HEK293 (cell line): ENCODE results near the gene LBHD2.

Source experiments
- CTCF ChIA-PET: fragments of 350-600 bp; formaldehyde crosslinking; extraction: SDS; loops from one replicate; lab custom pipeline; 2021; ENCODE audit warnings: antibody characterized with exemption; lab: Yijun Ruan, JAX
- POLR2A ChIA-PET: fragments of 300-600 bp; formaldehyde crosslinking; extraction: SDS; loops from one replicate; lab custom pipeline; 2020; ENCODE audit warnings: antibody characterized with exemption, inconsistent platforms; lab: Yijun Ruan, JAX
- H3K27ac ChIP-seq: fragments of 200-500 bp; sonication (Bioruptor generic); 2 replicates; pipeline ENCODE4 v1.5.1; 2014; ENCODE audit warnings: low read depth, low read length, control low read depth, inconsistent platforms; ENCODE audit errors: extremely low read depth
- H3K36me3 ChIP-seq, 2 experiments: fragments of 200-500 bp in 1 of 2; sonication (Bioruptor generic) in 1 of 2; 1 replicate in 1 of 2; 2 replicates in 1 of 2; pipeline ENCODE4 v1.5.1; 2014 to 2017; ENCODE audit warnings: inconsistent platforms in 2 of 2, low read length in 2 of 2; ENCODE audit not compliant: control insufficient read depth in 2 of 2, insufficient read depth in 1 of 2
- H3K4me1 ChIP-seq: fragments of 200-500 bp; sonication (Bioruptor generic); 2 replicates; pipeline ENCODE4 v1.5.1; 2014; ENCODE audit warnings: mild to moderate bottlenecking, low read length, inconsistent platforms; ENCODE audit not compliant: control insufficient read depth, insufficient read depth
- H3K4me3 ChIP-seq: 2 replicates; pipeline ENCODE4 v1.5.1; 2011; ENCODE audit warnings: low read depth, mild to moderate bottlenecking, control low read depth, low read length, moderate library complexity
- H3K9me3 ChIP-seq: fragments of 200-500 bp; sonication (Bioruptor generic); 2 replicates; pipeline ENCODE4 v1.5.1; 2014; ENCODE audit warnings: low read depth, low read length, inconsistent platforms; ENCODE audit not compliant: control insufficient read depth, insufficient read depth
- BCL6B ChIP-seq: fragments of 450-650 bp; formaldehyde crosslinking; IDR thresholded peaks from 2 replicates; pipeline ENCODE4 v1.5.1; 2017; ENCODE audit warnings: missing biosample characterization, missing genetic modification characterization
- GLIS1 ChIP-seq: fragments of 450-650 bp; formaldehyde crosslinking; IDR thresholded peaks from 2 replicates; pipeline ENCODE4 v1.5.1; 2016; ENCODE audit warnings: missing biosample characterization, missing genetic modification characterization
- GLIS2 ChIP-seq: fragments of 450-650 bp; formaldehyde crosslinking; IDR thresholded peaks from 2 replicates; pipeline ENCODE4 v1.5.1; 2016; ENCODE audit warnings: missing biosample characterization, missing genetic modification characterization
- SCRT1 ChIP-seq: fragments of 450-650 bp; formaldehyde crosslinking; IDR thresholded peaks from 2 replicates; pipeline ENCODE4 v1.5.1; 2016; ENCODE audit warnings: missing biosample characterization, missing genetic modification characterization, borderline replicate concordance
- WT1 ChIP-seq: fragments of 450-650 bp; formaldehyde crosslinking; IDR thresholded peaks from 2 replicates; pipeline ENCODE4 v1.5.1; 2016; ENCODE audit warnings: missing biosample characterization, missing genetic modification characterization
- YY1 ChIP-seq: fragments of 450-650 bp; formaldehyde crosslinking; IDR thresholded peaks from 2 replicates; pipeline ENCODE4 v1.5.1; 2018; ENCODE audit warnings: missing biosample characterization, missing genetic modification characterization
- ZBTB44 ChIP-seq: fragments of 450-650 bp; IDR thresholded peaks from 2 replicates; pipeline ENCODE4 v1.5.1; 2018; ENCODE audit warnings: missing biosample characterization, mild to moderate bottlenecking, missing genetic modification characterization
- ZFP37 ChIP-seq: fragments of 450-650 bp; formaldehyde crosslinking; IDR thresholded peaks from 2 replicates; pipeline ENCODE4 v1.5.1; 2016; ENCODE audit warnings: missing biosample characterization, missing genetic modification characterization
- ZNF112 ChIP-seq: fragments of 450-650 bp; formaldehyde crosslinking; IDR thresholded peaks from 2 replicates; pipeline ENCODE4 v1.5.0; 2017; ENCODE audit warnings: missing biosample characterization, missing genetic modification characterization
- ZNF140 ChIP-seq: fragments of 450-650 bp; formaldehyde crosslinking; IDR thresholded peaks from 2 replicates; pipeline ENCODE4 v1.5.1; 2016; ENCODE audit warnings: missing biosample characterization, missing genetic modification characterization
- ZNF146 ChIP-seq: fragments of 450-650 bp; formaldehyde crosslinking; IDR thresholded peaks from 2 replicates; pipeline ENCODE4 v1.5.1; 2016; ENCODE audit warnings: missing biosample characterization, missing genetic modification characterization
- ZNF175 ChIP-seq: fragments of 450-650 bp; formaldehyde crosslinking; IDR thresholded peaks from 2 replicates; pipeline ENCODE4 v1.5.1; 2016; ENCODE audit warnings: missing biosample characterization, missing genetic modification characterization
- ZNF302 ChIP-seq: fragments of 450-650 bp; formaldehyde crosslinking; IDR thresholded peaks from 2 replicates; pipeline ENCODE4 v1.5.1; 2016; ENCODE audit warnings: missing biosample characterization, missing genetic modification characterization, low read depth
- ZNF324 ChIP-seq: fragments of 450-650 bp; formaldehyde crosslinking; IDR thresholded peaks from 2 replicates; pipeline ENCODE4 v1.5.1; 2016; ENCODE audit warnings: missing biosample characterization, missing genetic modification characterization
- ZNF398 ChIP-seq: fragments of 450-650 bp; formaldehyde crosslinking; IDR thresholded peaks from 2 replicates; pipeline ENCODE4 v1.5.1; 2017; ENCODE audit warnings: missing biosample characterization, missing genetic modification characterization
- ZNF404 ChIP-seq: fragments of 450-650 bp; formaldehyde crosslinking; IDR thresholded peaks from 2 replicates; pipeline ENCODE4 v1.5.1; 2017; ENCODE audit warnings: missing biosample characterization, missing genetic modification characterization
- ZNF426 ChIP-seq: fragments of 450-650 bp; formaldehyde crosslinking; IDR thresholded peaks from 2 replicates; pipeline ENCODE4 v1.5.1; 2017; ENCODE audit warnings: missing biosample characterization, missing genetic modification characterization, mild to moderate bottlenecking, inconsistent platforms, moderate library complexity
- ZNF530 ChIP-seq: fragments of 450-650 bp; formaldehyde crosslinking; IDR thresholded peaks from 2 replicates; pipeline ENCODE4 v1.5.1; 2016; ENCODE audit warnings: low read depth, missing biosample characterization, missing genetic modification characterization
- ZNF548 ChIP-seq: fragments of 450-650 bp; formaldehyde crosslinking; IDR thresholded peaks from 2 replicates; pipeline ENCODE4 v1.5.1; 2016; ENCODE audit warnings: missing biosample characterization, missing genetic modification characterization
- ZNF571 ChIP-seq: fragments of 450-650 bp; formaldehyde crosslinking; IDR thresholded peaks from 2 replicates; pipeline ENCODE4 v1.5.0; 2017; ENCODE audit warnings: missing biosample characterization, missing genetic modification characterization
- ZNF596 ChIP-seq: fragments of 450-650 bp; IDR thresholded peaks from 2 replicates; pipeline ENCODE4 v1.5.0; 2018; ENCODE audit warnings: missing biosample characterization, mild to moderate bottlenecking, missing genetic modification characterization, moderate library complexity
- ZNF639 ChIP-seq: fragments of 450-650 bp; formaldehyde crosslinking; IDR thresholded peaks from 2 replicates; pipeline ENCODE4 v1.5.1; 2016; ENCODE audit warnings: missing biosample characterization, missing genetic modification characterization
- ZNF658 ChIP-seq: fragments of 450-650 bp; formaldehyde crosslinking; IDR thresholded peaks from 2 replicates; pipeline ENCODE4; 2016; ENCODE audit warnings: missing biosample characterization, missing genetic modification characterization
- ZNF692 ChIP-seq: fragments of 450-650 bp; formaldehyde crosslinking; IDR thresholded peaks from 2 replicates; pipeline ENCODE4 v1.5.1; 2016; ENCODE audit warnings: missing biosample characterization, missing genetic modification characterization
- ZNF792 ChIP-seq: fragments of 450-650 bp; formaldehyde crosslinking; IDR thresholded peaks from 2 replicates; pipeline ENCODE4 v1.5.1; 2016; ENCODE audit warnings: missing biosample characterization, missing genetic modification characterization

LBHD2 gene

GRCh38 chr14:103103461-103104388, 19.7 kb downstream of the LBHD2 start (continued):
- TF ChIP-seq ZNF692 (tag by site-specific recombination) (peak; percentile 89), GLIS1 (tag by site-specific recombination) (peak; percentile 51)

GRCh38 chr14:103104389-103104653, 20.3 kb downstream of the LBHD2 start:
- H3K27ac ChIP-seq, result no peak overlapping the region

GRCh38 chr14:103104654-103105452, 20.8 kb downstream of the LBHD2 start:
- Histone ChIP-seq H3K4me1 (no peaks in the 10 kb centered on the region), H3K4me3 (no peak overlapping the region), H3K36me3 (no peaks in the 10 kb centered on the region), H3K9me3 (no peaks in the 10 kb centered on the region), H3K27ac (no peak overlapping the region)
- ChIA-PET CTCF (interaction anchor here (0.6 to 4.6 kb wide), 54 partner anchors 9 to 442 kb away, joined by 3 to 80 read pairs (median 5); partner anchors contain the start of genes EXOC3L4, LBHD2 and TNFAIP2), POLR2A (no interaction called here)
- TF ChIP-seq SCRT1 (peak; percentile 74; the same call in 1 of the 2 replicates), ZNF146 (peak; percentile 46), ZBTB44 (tag by site-specific recombination) (no peak), YY1 (tag by site-specific recombination) (no peak; the same call in 1 of the 2 replicates), ZNF140 (tag by site-specific recombination) (no peak), ZFP37 (tag by site-specific recombination) (no peak), ZNF658 (tag by site-specific recombination) (0 out of 2 replicates have a peak, but pooled peaks have one; percentile 62), WT1 (tag by site-specific recombination) (peak; percentile 70; the same call in 1 of the 2 replicates), ZNF398 (tag by site-specific recombination) (peak; percentile 92), ZNF530 (tag by site-specific recombination) (no peak), ZNF426 (tag by site-specific recombination) (no peak), ZNF302 (tag by site-specific recombination) (no peak; the same call in 1 of the 2 replicates), ZNF324 (tag by site-specific recombination) (peak; percentile 94), ZNF596 (tag by site-specific recombination) (no peak), ZNF792 (peak; percentile 93), ZNF639 (tag by site-specific recombination) (peak; percentile 96), ZNF548 (tag by site-specific recombination) (peak; percentile 84), ZNF175 (tag by site-specific recombination) (no peak; the same call in 1 of the 2 replicates), ZNF571 (no peak), BCL6B (tag by site-specific recombination) (no peak; the same call in none of the 2 replicates)

More at GRCh38 chr14:103104389-103104653, 20.3 kb downstream of the LBHD2 start:
- ChIA-PET POLR2A (no interaction called here), CTCF (interaction anchor here (0.6 to 4.6 kb wide), 42 partner anchors 9 to 1342 kb away, joined by 3 to 80 read pairs (median 6); partner anchors contain the start of genes EXOC3L4, LBHD2 and TNFAIP2)
- Histone ChIP-seq H3K36me3 (no peaks in the 10 kb centered on the region), H3K9me3 (no peaks in the 10 kb centered on the region), H3K4me3 (no peak overlapping the region), H3K4me1 (no peaks in the 10 kb centered on the region)
- no peak for TF ChIP-seq ZNF404 (tag by site-specific recombination)
- no peak for TF ChIP-seq ZNF112 (tag by site-specific recombination)
- peak; percentile 24; the same call in 1 of the 2 replicates for TF ChIP-seq GLIS2
